Measurements from ENCODE around the gene SLC22A23.
A peak's percentile ranks its signal among the peaks of the same experiment; 100 is the strongest.

The SLC22A23 gene

GRCh38 chr6:3235486-3235885 lies 221.4 kb downstream of the SLC22A23 start:
- DNase-seq = no peak

GRCh38 chr6:3233904-3234303 lies 222.9 kb downstream of the SLC22A23 start:
- no peak for DNase-seq

- DNase-seq = no peak
Measured at GRCh38 chr6:3233321-3233720, 223.5 kb downstream of the SLC22A23 start.

GRCh38 chr6:3232017-3232945 lies 224.6 kb downstream of the SLC22A23 start:
- DNase-seq = no peak

GRCh38 chr6:3231247-3232016 lies 225.4 kb downstream of the SLC22A23 start:
- no peak for DNase-seq

- no peak for DNase-seq
Measured at GRCh38 chr6:3230900-3231246, 226.0 kb downstream of the SLC22A23 start.

GRCh38 chr6:3230256-3230882 lies 226.5 kb downstream of the SLC22A23 start:
- DNase-seq = no peak

GRCh38 chr6:3229566-3230178 lies 227.2 kb downstream of the SLC22A23 start:
- DNase-seq = peak in 1 of 2 donors; percentile 34

- peak; percentile 22 to 52 for DNase-seq
Measured at GRCh38 chr6:3228771-3229565, 227.9 kb downstream of the SLC22A23 start.

- DNase-seq = peak in 1 of 2 donors; percentile 17
Measured at GRCh38 chr6:3228046-3228671, 228.7 kb downstream of the SLC22A23 start.

GRCh38 chr6:3227363-3228045 lies 229.3 kb downstream of the SLC22A23 start, which contains the start of gene TUBB2B:
Gene TUBB2B, minus strand, starts transcription at chr6:3227653. Its CDS starts 110 bp downstream, at chr6:3227543.
- DNase-seq = no peak

GRCh38 chr6:3226481-3227362 lies 230.1 kb downstream of the SLC22A23 start:
- no peak for DNase-seq

- DNase-seq = no peak
Measured at GRCh38 chr6:3226042-3226441, 230.8 kb downstream of the SLC22A23 start.

- no peak for DNase-seq
Measured at GRCh38 chr6:3222506-3223038, 234.3 kb downstream of the SLC22A23 start.

- no peak for DNase-seq
Measured at GRCh38 chr6:3221578-3221977, 235.3 kb downstream of the SLC22A23 start.

GRCh38 chr6:3220366-3220765 lies 236.5 kb downstream of the SLC22A23 start:
- no peak for DNase-seq

Measured in CD4-positive, alpha-beta T cell treated with Interleukin-1 beta for 1 hour (primary cell).